ACC112 (cell line): ENCODE measurements around the gene ATP2B2.

ENCODE experiments used
- H2AFZ ChIP-seq: fragments of 200-600 bp; sonication (generic); one replicate; pipeline ENCODE4 v1.6.0; 2017; ENCODE audit warnings: antibody characterized with exemption, low read length; ENCODE audit not compliant: unreplicated experiment
- H3K27ac ChIP-seq: fragments of 200-600 bp; sonication (generic); 2 replicates; pipeline ENCODE4 v1.5.1; 2014; ENCODE audit warnings: low read depth, mild to moderate bottlenecking, antibody characterized with exemption, low read length, moderate library complexity
- H3K27me3 ChIP-seq: fragments of 200-600 bp; sonication (generic); 2 replicates; pipeline ENCODE4 v1.6.1; 2014; ENCODE audit warnings: mild to moderate bottlenecking, antibody characterized with exemption, low read length, moderate library complexity, mixed read lengths; ENCODE audit not compliant: insufficient read depth
- H3K36me3 ChIP-seq: fragments of 200-600 bp; sonication (generic); 2 replicates; pipeline ENCODE4 v1.6.1; 2016; ENCODE audit warnings: mild to moderate bottlenecking, antibody characterized with exemption, low read length, moderate library complexity, mixed read lengths; ENCODE audit not compliant: insufficient read depth
- H3K4me1 ChIP-seq: fragments of 200-600 bp; sonication (generic); one replicate; pipeline ENCODE4 v1.6.1; 2016; ENCODE audit warnings: low read length, mixed read lengths; ENCODE audit not compliant: insufficient read depth, unreplicated experiment, control insufficient read depth
- H3K4me3 ChIP-seq: fragments of 200-600 bp; sonication (generic); 2 replicates; pipeline ENCODE4 v1.5.1; 2014; ENCODE audit warnings: mild to moderate bottlenecking, low read depth, low read length
- H3K79me2 ChIP-seq: fragments of 200-600 bp; sonication (generic); one replicate; pipeline ENCODE4 v1.6.0; 2016; ENCODE audit warnings: low read length; ENCODE audit not compliant: control insufficient read depth, unreplicated experiment, insufficient read depth

Gene ATP2B2

DNA sequence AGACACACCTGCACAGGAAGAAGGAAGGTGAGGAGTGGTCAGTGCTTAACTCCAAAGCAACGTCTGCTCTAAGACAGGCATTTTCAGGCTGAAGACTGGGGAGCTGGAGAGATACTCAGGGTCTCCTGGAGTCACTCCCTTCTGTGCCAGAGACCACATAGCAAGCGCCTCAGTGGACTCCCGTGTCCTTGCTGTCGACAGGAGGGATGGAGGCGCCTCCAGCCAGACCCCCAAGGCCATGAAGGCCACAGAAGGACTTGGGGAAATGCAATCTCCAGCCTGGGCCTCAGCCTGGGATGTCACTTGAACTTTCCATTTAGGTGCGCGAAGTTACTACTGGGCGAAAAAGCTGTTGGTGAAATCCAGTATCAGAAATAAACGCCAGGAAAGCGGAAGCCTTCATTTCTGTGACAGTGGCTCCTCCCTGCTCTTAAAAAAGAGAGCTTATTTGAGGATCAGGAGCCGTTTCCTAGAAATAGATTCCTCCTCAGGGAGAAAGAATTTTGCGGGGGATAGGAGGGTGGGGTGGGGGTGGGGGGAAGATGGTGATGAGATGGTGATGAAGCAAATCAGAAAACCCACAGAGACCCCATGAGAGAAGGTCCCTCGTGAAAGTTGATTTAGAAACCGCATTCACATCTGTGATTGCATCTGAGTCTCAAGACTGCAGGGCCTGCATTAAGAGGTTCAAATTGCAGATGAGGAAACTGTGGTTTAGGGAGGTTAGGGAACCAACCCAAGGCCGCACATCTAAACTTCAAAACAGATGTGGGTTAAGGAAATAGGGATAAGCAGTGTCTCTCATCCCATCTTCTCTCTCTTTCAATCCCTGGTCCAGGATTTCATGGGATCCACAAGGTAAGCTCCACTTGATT, 78.8 kb downstream of the ATP2B2 start:
- Histone ChIP-seq H3K79me2 (no peaks in the 10 kb centered on the region), H3K4me1 (no peaks in the 10 kb centered on the region), H2AFZ (no peak overlapping the region), H3K4me3 (no peak overlapping the region), H3K27me3 (peaks cover 63% of the 10 kb centered on the region), H3K27ac (no peak overlapping the region), H3K36me3 (no peaks in the 10 kb centered on the region)

DNA sequence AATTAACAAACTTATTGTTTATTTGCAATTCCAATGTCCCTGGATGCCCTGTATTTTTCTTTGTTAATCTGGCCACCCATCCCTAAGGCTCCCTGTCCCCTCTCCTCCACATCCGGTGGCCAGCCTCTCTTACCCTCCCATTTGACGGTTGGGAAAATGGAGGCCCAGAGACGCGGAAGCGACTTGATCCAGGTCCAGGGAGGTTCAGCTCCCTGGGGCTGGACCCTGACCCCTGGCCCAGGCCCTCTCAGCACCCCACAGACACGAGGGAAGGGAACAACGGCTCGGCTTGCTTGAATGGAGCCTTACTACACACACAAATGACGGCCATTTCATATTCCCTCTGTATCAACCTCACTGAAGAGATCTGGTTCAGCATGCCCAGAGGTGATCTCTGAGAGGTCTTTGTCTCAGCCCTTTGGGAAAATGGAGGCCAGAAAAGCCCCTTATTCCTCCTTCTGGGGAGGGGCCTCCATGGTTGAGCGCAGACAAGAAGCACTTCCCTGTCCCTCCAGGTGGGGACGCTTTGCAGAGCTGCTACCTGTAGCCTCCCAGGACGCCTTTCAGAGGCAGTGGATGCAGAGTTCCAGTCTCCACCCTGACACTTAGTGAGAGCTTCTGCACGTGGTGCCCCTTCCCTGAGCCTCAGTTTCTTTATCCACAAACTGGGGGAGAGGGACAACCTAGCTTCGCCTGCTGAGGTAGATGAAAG, 82.1 kb downstream of the ATP2B2 start:
- Histone ChIP-seq H3K79me2 (no peaks in the 10 kb centered on the region), H3K36me3 (no peaks in the 10 kb centered on the region), H2AFZ (no peak overlapping the region), H3K27ac (no peak overlapping the region), H3K27me3 (peaks cover 32% of the 10 kb centered on the region), H3K4me3 (no peak overlapping the region), H3K4me1 (no peaks in the 10 kb centered on the region)

GRCh38 chr3:10421996-10422395, 83.4 kb downstream of the ATP2B2 start:
- H3K27ac ChIP-seq, result no peak overlapping the region
- no peaks in the 10 kb centered on the region for H3K4me1 ChIP-seq
- H3K36me3 ChIP-seq, result no peaks in the 10 kb centered on the region
- peaks cover 26% of the 10 kb centered on the region for H3K27me3 ChIP-seq
- H3K79me2 ChIP-seq, result no peaks in the 10 kb centered on the region
- H3K4me3 ChIP-seq, result no peak overlapping the region
- no peak overlapping the region for H2AFZ ChIP-seq

DNA sequence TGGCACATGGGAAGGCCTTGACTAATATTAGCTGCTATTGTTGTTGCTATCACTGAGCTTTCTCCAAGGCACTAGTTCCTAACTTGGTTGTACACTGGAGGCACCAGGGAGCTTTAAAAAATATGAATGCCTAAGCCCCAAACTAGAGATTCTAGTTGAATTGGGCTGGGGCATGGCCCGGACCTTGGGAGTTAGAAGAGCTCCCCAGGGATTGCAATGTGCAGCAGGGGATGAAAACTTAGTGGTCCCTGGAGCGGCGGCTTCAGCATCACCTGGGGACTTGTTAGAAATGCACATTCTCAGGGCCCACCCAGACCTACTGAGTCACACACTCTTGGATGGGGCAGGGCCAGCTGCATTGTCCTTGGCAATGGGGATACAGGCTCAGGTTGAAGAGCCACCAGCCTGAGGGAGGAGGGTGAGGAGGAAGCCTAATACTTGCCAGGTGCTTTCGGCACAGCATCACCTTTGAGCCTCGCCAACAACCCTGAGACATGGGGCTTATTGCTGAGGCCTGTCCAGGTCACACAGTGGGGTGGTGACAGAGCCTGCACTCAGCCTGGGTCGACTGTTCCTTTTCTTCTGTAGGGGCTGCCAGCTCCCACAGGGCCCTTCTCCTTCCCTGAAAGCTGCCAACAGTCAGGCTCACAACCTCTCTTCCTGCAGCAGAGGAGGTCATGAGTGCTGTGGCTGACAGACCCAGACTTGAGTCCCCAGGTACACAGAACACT, 84.5 kb downstream of the ATP2B2 start:
- Histone ChIP-seq H3K36me3 (no peaks in the 10 kb centered on the region), H3K27ac (no peak overlapping the region), H3K27me3 (peaks cover 26% of the 10 kb centered on the region), H2AFZ (no peak overlapping the region), H3K4me1 (no peaks in the 10 kb centered on the region), H3K4me3 (no peak overlapping the region), H3K79me2 (no peaks in the 10 kb centered on the region)

GRCh38 chr3:10419637-10420232, 85.7 kb downstream of the ATP2B2 start:
- H2AFZ ChIP-seq, result no peak overlapping the region

GRCh38 chr3:10417847-10418246, 87.5 kb downstream of the ATP2B2 start:
- no peak overlapping the region for H2AFZ ChIP-seq
- H3K4me1 ChIP-seq, result no peaks in the 10 kb centered on the region
- no peaks in the 10 kb centered on the region for H3K36me3 ChIP-seq
- H3K79me2 ChIP-seq, result no peaks in the 10 kb centered on the region
- H3K4me3 ChIP-seq, result no peak overlapping the region
- H3K27me3 ChIP-seq, result peaks cover 43% of the 10 kb centered on the region
- H3K27ac ChIP-seq, result no peak overlapping the region

More at GRCh38 chr3:10419637-10420232, 85.7 kb downstream of the ATP2B2 start:
- H3K36me3 ChIP-seq, result no peaks in the 10 kb centered on the region
- no peaks in the 10 kb centered on the region for H3K4me1 ChIP-seq
- H3K27me3 ChIP-seq, result peaks cover 29% of the 10 kb centered on the region
- no peak overlapping the region for H3K27ac ChIP-seq
- no peaks in the 10 kb centered on the region for H3K79me2 ChIP-seq
- H3K4me3 ChIP-seq, result no peak overlapping the region

GRCh38 chr3:10416730-10417300, 88.6 kb downstream of the ATP2B2 start:
- H3K27ac ChIP-seq, result no peak overlapping the region
- no peak overlapping the region for H3K4me3 ChIP-seq
- H3K4me1 ChIP-seq, result no peaks in the 10 kb centered on the region
- H2AFZ ChIP-seq, result no peak overlapping the region
- no peaks in the 10 kb centered on the region for H3K36me3 ChIP-seq
- H3K79me2 ChIP-seq, result no peaks in the 10 kb centered on the region
- H3K27me3 ChIP-seq, result peaks cover 37% of the 10 kb centered on the region

DNA sequence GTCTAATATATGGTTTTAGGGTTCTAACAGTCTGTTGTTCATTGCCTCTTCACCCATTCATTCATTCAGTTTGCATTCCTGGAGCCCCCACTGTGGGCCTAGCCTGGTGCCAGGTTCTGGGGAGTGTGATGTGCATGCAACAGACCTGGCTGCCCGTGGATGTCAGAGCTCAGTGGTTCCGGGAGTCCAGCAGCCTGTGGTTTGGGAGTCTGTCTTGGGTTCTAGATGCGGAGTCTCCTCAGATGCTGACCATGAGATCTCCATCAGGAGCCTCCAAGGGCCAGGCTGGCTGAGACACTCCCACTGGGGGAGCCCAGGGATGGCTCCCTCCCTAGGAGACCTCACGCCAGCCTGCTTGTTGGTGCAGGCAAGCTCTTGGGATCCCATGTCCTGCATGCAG, 92.3 kb downstream of the ATP2B2 start:
- no peaks in the 10 kb centered on the region for H3K79me2 ChIP-seq
- peaks cover 37% of the 10 kb centered on the region for H3K27me3 ChIP-seq
- H2AFZ ChIP-seq, result no peak overlapping the region
- H3K4me1 ChIP-seq, result no peaks in the 10 kb centered on the region
- no peak overlapping the region for H3K4me3 ChIP-seq
- no peaks in the 10 kb centered on the region for H3K36me3 ChIP-seq
- H3K27ac ChIP-seq, result no peak overlapping the region

GRCh38 chr3:10411598-10412332, 93.6 kb downstream of the ATP2B2 start:
- H3K79me2 ChIP-seq, result no peaks in the 10 kb centered on the region
- no peak overlapping the region for H2AFZ ChIP-seq
- no peaks in the 10 kb centered on the region for H3K36me3 ChIP-seq
- H3K27me3 ChIP-seq, result peaks cover 30% of the 10 kb centered on the region
- no peak overlapping the region for H3K4me3 ChIP-seq
- H3K4me1 ChIP-seq, result no peaks in the 10 kb centered on the region
- no peak overlapping the region for H3K27ac ChIP-seq
